Left hindlimb (tissue), 1 donor: Measurements from ENCODE around the gene MRPS17.
"Not testable (repeated sequence)": the region's sequence is repeated elsewhere in the genome, so short reads cannot be mapped to it uniquely, and the experiment has no call there.

ENCODE experiments used
- DNase-seq: peaks from one replicate; pipeline ENCODE4 v3.0.0-alpha.2; 2018

The MRPS17 gene

GRCh38 chr7:55951637-55952351, at the start of gene MRPS17:
Gene MRPS17 (plus strand): TSS chr7:55951877. CDS start chr7:55953196, 1,319 bp downstream.
- peak; percentile 92 for DNase-seq

- DNase-seq: no peak
Observed at GRCh38 chr7:55903985-55904759, 47.5 kb upstream of the MRPS17 start.

GRCh38 chr7:55912748-55913158, 38.9 kb upstream of the MRPS17 start:
- DNase-seq: no peak

- DNase-seq: no peak
Observed at GRCh38 chr7:55917771-55918170, 33.9 kb upstream of the MRPS17 start.

GRCh38 chr7:55928006-55928767, 23.5 kb upstream of the MRPS17 start:
- DNase-seq: no peak

GRCh38 chr7:55931421-55932151, 20.1 kb upstream of the MRPS17 start:
- no peak for DNase-seq

GRCh38 chr7:55939514-55940123, 12.1 kb upstream of the MRPS17 start:
- DNase-seq: no peak

- no peak for DNase-seq
Observed at GRCh38 chr7:55946545-55946944, 5.1 kb upstream of the MRPS17 start.

- not testable (repeated sequence) for DNase-seq
Observed at GRCh38 chr7:55952352-55952671, 635 bp downstream of the MRPS17 start.

- DNase-seq: no peak
Observed at GRCh38 chr7:55953707-55954475, 2.2 kb downstream of the MRPS17 start.

- DNase-seq: no peak
Observed at GRCh38 chr7:55957190-55957589, 5.5 kb downstream of the MRPS17 start.

- no peak for DNase-seq
Observed at GRCh38 chr7:55962014-55962413, 10.3 kb downstream of the MRPS17 start.

- DNase-seq: no peak
Observed at GRCh38 chr7:55963584-55964168, 12.0 kb downstream of the MRPS17 start.

- DNase-seq: peak; percentile 85
Observed at GRCh38 chr7:55964261-55965099, 12.8 kb downstream of the MRPS17 start, which contains the start of gene NIPSNAP2. Gene NIPSNAP2 (plus strand): TSS chr7:55964585. CDS start chr7:55964610, 25 bp downstream.

GRCh38 chr7:55965100-55965470, 13.4 kb downstream of the MRPS17 start:
- no peak for DNase-seq

GRCh38 chr7:55965805-55966421, 14.2 kb downstream of the MRPS17 start:
- no peak for DNase-seq

- no peak for DNase-seq
Observed at GRCh38 chr7:55966851-55967250, 15.2 kb downstream of the MRPS17 start.

- no peak for DNase-seq
Observed at GRCh38 chr7:55969391-55969790, 17.7 kb downstream of the MRPS17 start.

- no peak for DNase-seq
Observed at GRCh38 chr7:55970561-55970960, 18.9 kb downstream of the MRPS17 start.

- no peak for DNase-seq
Observed at GRCh38 chr7:55970978-55971377, 19.3 kb downstream of the MRPS17 start.
